ENCODE data around the gene ASB2. TPM values are rescaled to one million over a fixed set of nuclear protein-coding genes. Genes with fewer than 3 reads are reported as not detected.

ASB2 gene, protein sequence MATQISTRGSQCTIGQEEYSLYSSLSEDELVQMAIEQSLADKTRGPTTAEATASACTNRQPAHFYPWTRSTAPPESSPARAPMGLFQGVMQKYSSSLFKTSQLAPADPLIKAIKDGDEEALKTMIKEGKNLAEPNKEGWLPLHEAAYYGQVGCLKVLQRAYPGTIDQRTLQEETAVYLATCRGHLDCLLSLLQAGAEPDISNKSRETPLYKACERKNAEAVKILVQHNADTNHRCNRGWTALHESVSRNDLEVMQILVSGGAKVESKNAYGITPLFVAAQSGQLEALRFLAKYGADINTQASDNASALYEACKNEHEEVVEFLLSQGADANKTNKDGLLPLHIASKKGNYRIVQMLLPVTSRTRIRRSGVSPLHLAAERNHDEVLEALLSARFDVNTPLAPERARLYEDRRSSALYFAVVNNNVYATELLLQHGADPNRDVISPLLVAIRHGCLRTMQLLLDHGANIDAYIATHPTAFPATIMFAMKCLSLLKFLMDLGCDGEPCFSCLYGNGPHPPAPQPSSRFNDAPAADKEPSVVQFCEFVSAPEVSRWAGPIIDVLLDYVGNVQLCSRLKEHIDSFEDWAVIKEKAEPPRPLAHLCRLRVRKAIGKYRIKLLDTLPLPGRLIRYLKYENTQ
- polyA plus RNA-seq (2011; rRNA removed) (1.6 and 2.0 TPM in 2 replicates), polyA minus RNA-seq (2011; rRNA and poly(A)+ RNA removed) (1.4 and 1.9 TPM in 2 replicates)

DNA sequence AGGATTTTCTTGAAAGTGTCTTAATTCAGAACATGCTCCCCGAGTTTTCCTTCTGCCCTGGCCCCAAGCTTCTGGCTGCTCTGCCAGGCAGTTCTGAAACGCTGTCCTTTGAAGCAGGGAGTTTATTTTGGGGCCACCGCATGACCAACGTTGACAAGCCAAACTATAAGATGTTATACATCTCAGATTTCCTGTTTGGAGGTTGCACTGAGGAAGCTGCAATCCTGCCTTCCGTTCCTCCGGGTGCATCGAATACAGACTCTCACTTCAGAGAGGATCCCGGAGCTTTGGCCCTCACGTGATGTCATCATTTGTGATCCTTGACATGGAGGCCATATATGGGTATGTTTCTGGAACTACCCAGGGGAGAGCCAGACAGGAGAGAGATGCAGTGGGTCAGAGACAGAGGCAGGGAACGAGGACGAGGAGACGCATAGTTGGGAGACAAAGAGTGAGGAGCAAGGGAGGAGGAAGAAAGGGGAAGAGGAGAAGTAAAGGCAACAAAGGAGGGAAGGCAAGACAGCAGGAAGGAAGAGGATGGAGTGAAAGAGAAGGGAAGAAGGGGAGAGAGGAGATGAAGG, at the start of gene ASB2:
Gene ASB2, minus strand, starts transcription at position 94 of the 581 bp plus-strand sequence. CDS start 12,031 bp downstream, outside the sequence.
- CTCF ChIA-PET: interaction anchor here (0.9 to 2.1 kb wide), 4 partner anchors 9 to 37 kb away, joined by 3 to 11 read pairs (median 4); no protein-coding TSS in a partner anchor
- peak; percentile 47 for DNase-seq (ENCODE audit: low read depth, low spot score)
- H3K27me3 ChIP-seq (ENCODE audit: control insufficient read depth, insufficient read depth, low read length): no peaks in the 10 kb centered on the region
- H3K4me3 ChIP-seq (ENCODE audit: low read depth, low read length): peak within 1 kb of the TSS; percentile 42
- TF ChIP-seq, protein P1, sequence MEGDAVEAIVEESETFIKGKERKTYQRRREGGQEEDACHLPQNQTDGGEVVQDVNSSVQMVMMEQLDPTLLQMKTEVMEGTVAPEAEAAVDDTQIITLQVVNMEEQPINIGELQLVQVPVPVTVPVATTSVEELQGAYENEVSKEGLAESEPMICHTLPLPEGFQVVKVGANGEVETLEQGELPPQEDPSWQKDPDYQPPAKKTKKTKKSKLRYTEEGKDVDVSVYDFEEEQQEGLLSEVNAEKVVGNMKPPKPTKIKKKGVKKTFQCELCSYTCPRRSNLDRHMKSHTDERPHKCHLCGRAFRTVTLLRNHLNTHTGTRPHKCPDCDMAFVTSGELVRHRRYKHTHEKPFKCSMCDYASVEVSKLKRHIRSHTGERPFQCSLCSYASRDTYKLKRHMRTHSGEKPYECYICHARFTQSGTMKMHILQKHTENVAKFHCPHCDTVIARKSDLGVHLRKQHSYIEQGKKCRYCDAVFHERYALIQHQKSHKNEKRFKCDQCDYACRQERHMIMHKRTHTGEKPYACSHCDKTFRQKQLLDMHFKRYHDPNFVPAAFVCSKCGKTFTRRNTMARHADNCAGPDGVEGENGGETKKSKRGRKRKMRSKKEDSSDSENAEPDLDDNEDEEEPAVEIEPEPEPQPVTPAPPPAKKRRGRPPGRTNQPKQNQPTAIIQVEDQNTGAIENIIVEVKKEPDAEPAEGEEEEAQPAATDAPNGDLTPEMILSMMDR (IDR thresholded peaks at IDR 0.05; ENCODE audit: low read depth, low read length): no peak
- POLR2A ChIA-PET: interaction anchor here (0.9 to 1.4 kb wide), 2 partner anchors 8 to 14 kb away, joined by 3 to 4 read pairs; no protein-coding TSS in a partner anchor
- H3K27ac ChIP-seq (ENCODE audit: low read depth, low read length): peak within 1 kb of the TSS; percentile 65
- peaks cover 7% of the 10 kb centered on the region for H3K9me3 ChIP-seq (ENCODE audit: control insufficient read depth, insufficient read depth, low read length)

DNA sequence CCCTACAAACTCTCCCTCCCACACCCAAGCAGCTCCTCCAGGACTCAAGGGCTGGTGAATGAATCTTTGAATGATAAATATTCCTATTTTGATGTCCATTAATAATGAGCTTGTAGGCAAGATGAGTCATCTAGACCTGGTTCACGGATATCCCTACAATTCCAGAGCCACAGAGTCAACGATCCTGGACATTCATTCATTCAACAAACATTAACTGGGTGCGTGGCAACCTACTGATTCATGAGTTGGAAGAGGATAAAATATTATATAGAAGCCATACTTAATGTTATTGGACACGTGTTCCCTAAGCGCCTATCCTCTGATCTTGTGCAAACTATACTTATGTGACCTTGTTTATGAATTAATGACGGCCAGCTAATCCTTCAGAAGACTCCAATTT, 49.4 kb upstream of the ASB2 start:
- H3K27me3 ChIP-seq (ENCODE audit: control insufficient read depth, insufficient read depth, low read length): no peaks in the 10 kb centered on the region
- H3K4me3 ChIP-seq (ENCODE audit: low read depth, low read length): no peak overlapping the region; the same call in 1 of the 2 replicates
- no peaks in the 10 kb centered on the region for H3K9me3 ChIP-seq (ENCODE audit: control insufficient read depth, insufficient read depth, low read length)
- POLR2A ChIA-PET: interaction anchor here (0.9 kb wide), 1 partner anchor 21 kb away, joined by 3 read pairs; no protein-coding TSS in a partner anchor
- CTCF ChIA-PET: interaction anchor here (2.2 to 5.3 kb wide), 4 partner anchors 11 to 111 kb away, joined by 7 to 39 read pairs (median 18); no protein-coding TSS in a partner anchor
- H3K27ac ChIP-seq (ENCODE audit: low read depth, low read length): no peak overlapping the region
- no peak for DNase-seq (ENCODE audit: low read depth, low spot score)
- TF ChIP-seq, protein P1 (IDR thresholded peaks at IDR 0.05; ENCODE audit: low read depth, low read length): no peak

DNA sequence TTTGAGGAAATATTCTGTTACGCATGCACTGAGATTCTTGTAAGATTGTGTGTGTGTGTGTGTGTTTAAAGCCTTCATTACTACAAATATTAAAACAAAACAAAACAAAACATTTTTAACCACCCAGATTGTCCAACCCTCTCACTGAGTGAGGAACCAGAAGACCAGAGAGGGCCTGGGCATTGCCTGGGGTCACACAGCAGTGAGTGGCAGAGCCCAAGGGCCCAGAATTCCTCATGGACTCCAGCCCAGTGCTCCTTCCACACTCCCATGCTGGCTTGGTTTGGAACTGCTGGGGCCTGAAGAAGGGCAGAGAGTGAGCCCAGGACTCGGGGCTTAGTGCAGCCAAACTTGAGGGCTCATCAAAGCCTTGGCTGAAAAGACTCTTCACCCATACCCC, 48.2 kb upstream of the ASB2 start:
- TF ChIP-seq, protein P1 (IDR thresholded peaks at IDR 0.05; ENCODE audit: low read depth, low read length): no peak
- no peak overlapping the region for H3K27ac ChIP-seq (ENCODE audit: low read depth, low read length)
- ChIA-PET CTCF (interaction anchor here (1.4 to 5.3 kb wide), 5 partner anchors 12 to 113 kb away, joined by 4 to 39 read pairs (median 7); no protein-coding TSS in a partner anchor), POLR2A (no interaction called here)
- no peak for DNase-seq (ENCODE audit: low read depth, low spot score)
- H3K4me3 ChIP-seq (ENCODE audit: low read depth, low read length): no peak overlapping the region
- H3K9me3 ChIP-seq (ENCODE audit: control insufficient read depth, insufficient read depth, low read length): no peaks in the 10 kb centered on the region
- peaks cover under 1% of the 10 kb centered on the region for H3K27me3 ChIP-seq (ENCODE audit: control insufficient read depth, insufficient read depth, low read length)

DNA sequence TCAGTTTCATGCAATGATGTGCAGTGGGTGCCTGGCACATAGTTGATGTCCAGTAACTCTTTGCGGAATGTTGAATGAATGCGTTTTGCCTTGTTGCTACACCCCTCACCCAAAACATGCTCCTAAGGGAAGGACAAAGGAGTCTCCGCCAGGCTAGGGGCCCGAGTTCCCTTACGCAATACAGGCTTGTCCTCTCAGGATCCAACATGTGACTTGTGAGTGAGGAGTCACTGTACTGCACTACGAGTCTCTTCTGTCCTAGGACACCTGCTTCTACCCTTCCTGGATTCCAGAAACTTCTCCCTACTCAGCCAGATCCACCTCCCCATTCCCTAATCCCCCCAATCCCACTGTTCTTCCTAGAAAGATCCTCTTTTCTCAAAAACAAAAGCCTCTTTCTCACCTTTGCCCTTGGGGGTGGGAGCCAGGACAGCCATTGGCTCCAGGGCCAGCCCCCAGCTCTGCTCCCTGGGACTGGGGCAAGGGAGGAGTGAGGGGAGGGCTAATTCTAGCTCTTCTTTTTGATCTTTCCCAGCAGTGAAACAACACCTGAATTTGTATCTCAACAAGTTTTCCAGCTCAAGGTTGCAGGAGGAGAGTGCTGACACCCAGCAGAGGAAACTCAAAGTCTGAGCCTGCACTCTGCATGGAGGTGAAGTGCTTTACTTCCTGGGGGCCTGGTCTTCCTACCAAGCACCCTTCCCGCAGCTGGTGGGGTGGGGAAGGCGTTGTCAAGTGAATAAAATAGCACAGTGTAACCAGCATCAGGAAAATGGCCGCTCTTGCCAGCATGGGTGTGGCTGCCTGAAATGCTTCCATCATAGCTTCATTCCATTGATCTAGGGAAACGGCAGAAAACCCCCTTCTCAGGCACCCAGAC, 46.4 kb upstream of the ASB2 start:
- H3K27ac ChIP-seq (ENCODE audit: low read depth, low read length): no peak overlapping the region
- H3K4me3 ChIP-seq (ENCODE audit: low read depth, low read length): no peak overlapping the region
- no peaks in the 10 kb centered on the region for H3K9me3 ChIP-seq (ENCODE audit: control insufficient read depth, insufficient read depth, low read length)
- TF ChIP-seq, protein P1 (IDR thresholded peaks at IDR 0.05; ENCODE audit: low read depth, low read length): no peak
- H3K27me3 ChIP-seq (ENCODE audit: control insufficient read depth, insufficient read depth, low read length): peaks cover 7% of the 10 kb centered on the region
- CTCF ChIA-PET: interaction anchor here (0.6 to 1.1 kb wide), 2 partner anchors 83 to 129 kb away, joined by 3 to 4 read pairs; no protein-coding TSS in a partner anchor
- no peak for DNase-seq (ENCODE audit: low read depth, low spot score)
- POLR2A ChIA-PET: no interaction called here

Data from AG04450 (cell line).